GM19025 (cell line): Measurements from ENCODE around the gene RASL11B.

Experiments
- ATAC-seq: cut with Tn5 transposase; IDR thresholded peaks from one replicate; pipeline ENCODE4 v1.9.1; 2021; ENCODE audit warnings: mild to moderate bottlenecking, low read depth, moderate library complexity; ENCODE audit not compliant: unreplicated experiment

The RASL11B gene

DNA sequence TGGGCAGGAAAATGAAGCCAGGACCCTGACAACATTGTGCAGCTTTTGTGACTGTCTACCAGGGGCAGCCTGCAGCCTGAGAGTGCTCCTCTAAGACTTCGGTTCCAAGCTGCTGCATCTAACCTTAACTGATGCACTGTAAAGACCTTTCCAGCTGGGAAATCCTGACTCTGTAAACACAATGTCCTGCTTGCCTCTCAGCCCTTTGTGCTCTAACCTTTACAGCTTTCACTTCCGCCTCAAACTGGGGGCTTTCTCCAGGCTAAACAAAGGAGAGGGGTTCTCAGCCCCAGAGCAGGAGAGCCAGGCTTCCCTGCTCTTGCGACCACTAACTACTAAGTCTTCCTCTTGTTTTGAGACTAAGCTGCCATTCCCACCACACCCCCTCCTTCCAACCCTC is 19.3 kb upstream of the RASL11B start:
- no peak for ATAC-seq

DNA sequence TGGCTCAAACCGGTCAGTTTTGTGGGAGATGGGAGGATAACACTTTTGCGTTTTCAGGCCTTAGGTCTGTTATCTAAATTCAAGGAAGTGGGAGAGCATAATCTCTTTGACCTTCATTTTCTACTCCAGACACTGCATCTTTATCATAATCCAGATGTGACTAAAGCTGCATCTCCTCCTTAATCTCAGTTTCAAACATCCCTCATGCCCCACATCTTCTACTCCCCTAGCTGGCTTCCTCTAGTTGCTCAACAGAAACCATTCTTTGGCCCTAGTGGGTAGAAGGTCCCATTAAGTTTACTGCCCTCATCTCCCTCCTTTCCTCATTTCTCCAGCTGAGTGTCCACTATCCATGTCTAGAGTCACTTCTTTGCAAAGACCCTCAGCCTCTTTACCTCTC is 18.8 kb upstream of the RASL11B start:
- ATAC-seq: no peak

DNA sequence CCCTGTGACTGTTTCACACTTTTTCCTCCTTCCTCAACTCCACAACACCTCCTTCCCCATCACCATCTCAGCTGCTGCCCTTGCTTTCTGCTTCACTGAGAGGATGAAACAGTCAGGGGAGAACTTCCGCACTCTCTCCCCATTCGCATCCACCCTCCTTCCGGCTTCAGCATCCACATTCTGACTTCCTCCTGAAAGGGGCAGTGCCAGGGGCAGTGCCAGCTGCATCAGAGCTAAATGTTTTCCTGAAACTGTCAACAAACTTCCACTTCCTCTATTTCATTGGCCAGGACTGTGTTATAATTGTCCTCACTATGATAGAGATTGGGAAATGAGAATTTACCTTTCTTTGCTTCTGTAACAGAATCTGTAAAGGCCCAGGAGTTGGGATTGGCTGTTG is 18.2 kb upstream of the RASL11B start:
- no peak for ATAC-seq

DNA sequence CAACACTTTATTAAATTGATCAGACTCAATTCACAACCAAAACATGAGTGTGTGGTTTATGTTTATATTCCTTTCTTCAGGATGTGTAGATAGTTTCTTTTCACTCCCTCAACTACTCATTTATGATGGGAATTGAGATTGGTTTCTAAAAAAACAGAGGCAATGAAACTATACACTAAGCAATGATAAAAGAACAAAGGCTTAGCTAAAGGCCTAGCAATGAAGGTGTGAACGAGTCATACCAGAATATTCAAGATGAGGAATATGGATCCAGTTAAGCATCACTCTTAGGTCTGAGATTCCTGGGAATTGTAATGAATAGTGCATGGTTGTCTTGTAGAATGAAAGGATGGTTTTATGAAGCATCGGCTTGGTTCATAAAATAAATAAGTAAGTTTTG is 17.5 kb upstream of the RASL11B start:
- ATAC-seq: no peak

DNA sequence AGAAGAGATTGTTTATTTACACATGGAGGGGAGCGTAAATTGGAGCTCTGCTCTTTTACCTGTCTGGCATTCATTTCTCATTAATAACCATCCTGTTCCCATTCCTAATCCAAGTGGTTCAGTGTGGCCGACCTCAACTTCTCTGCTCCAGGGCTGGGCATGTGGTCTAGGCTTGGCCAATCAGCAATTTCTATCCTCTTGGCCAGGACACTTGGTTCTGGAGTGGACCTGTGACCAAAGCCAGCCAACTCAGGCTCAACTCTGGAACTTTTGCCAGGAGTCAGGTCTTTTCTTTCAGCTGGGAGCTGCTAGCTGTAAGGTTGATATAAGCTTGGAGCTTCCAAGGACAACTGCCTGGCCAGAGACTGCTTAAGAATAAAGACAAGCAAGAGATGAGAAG is 15.6 kb upstream of the RASL11B start:
- ATAC-seq: no peak

DNA sequence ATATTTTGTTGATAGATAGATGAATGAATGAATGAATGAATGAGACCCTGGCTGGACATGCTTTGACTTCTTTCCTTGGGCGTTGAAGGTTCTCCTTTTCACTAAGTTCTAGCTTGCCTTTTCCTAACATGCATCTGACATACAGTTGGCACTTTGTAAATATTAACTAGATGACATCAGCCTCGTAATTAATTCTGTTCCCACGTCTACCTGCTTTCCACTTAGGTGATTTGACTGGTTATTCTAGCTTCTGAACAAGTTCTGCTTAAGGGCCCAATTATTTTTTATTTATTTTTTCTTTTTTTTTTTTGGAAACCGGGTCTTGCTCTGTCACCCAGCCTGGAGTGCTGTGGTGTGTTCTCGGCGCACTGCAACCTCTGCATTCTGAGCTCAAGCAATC is 13.9 kb upstream of the RASL11B start:
- ATAC-seq: no peak

DNA sequence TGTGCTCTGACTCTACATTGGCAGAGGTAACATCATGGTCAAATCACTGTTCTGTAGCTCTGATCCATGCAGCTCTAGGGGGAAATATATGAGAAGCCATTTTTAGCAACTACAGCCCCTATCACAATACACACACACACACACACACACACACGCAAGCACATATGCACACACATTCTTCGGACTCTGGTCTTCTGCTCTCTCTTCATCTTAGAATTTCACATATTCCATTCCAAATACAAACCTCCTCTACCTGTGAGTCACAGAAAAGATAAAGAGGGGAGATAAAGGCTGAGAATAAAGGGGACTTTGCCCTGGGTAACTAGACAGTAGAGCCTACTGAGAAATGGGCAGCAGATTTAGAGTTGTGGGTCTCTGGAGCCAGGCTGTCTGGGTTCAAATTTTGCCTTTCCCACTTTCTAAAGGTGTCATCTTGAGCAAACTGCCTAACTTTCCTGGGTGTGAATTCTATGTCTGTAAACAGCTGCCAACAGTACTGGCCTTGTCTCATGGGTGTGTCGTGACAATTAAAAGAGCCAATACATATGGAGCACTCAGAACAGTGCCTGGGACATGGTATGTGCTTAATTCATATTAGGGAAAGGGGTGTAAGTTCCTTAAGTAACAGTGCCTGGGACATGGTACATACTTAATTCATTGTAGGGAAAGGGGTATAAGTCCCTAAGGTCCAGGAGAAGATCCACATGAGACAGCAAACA is 11.6 kb upstream of the RASL11B start:
- ATAC-seq: no peak

DNA sequence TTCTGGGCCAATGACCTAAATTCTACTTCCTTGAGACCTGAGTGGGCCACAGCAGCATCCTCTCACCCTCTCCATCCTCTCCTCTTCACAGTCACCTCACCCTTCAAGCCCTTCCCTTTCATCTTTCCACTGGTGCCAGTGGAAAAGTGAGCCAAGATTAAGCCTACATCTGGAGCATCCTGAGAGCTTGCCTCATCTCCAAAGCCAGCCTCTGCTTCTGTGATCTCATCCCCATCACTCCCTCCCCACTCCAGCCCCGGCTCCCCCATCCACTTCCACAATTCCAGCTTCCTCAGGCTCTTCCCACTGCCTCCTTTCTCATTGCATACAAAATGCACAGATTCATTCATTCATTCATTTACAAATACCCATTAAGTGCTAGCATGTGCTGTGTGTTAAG is 10.1 kb upstream of the RASL11B start:
- ATAC-seq: no peak

DNA sequence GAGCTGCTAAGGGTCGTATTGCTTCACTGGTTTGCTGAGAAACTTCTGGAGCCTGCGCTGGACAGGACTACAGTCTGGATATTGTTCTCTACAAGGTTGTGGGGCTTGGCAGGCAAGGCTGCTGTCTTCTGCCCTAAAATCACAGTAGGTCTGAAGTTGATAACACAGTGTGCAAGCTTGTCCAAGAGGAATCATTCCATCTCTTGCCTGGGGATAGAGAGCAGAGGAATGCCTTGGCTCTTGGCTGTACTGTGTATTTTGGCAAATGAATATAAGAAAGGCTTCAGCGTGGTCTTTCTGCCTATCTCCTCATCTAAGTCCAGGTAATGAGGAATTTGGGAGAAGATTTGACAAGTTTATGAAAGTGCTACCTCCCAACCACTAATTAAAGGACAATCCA is 9.4 kb upstream of the RASL11B start:
- no peak for ATAC-seq

DNA sequence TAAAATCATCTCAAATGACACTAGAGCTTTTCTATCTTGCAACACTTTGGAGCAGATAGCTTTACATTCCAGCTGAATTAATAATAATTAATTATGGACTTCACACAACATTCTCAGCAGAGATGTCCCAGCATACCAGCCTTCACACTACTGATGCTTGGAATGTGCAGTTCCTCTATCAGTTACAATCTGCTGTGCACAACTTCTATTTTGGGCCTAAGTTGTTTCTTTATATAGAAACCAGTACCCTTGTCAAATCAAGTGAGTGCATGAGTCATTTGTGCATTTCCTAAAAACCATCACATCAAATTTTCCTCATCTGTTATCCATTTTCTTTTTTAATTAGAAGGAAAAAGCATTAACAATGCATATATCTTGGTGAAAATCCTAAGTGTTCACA is 8.8 kb upstream of the RASL11B start:
- ATAC-seq: no peak

DNA sequence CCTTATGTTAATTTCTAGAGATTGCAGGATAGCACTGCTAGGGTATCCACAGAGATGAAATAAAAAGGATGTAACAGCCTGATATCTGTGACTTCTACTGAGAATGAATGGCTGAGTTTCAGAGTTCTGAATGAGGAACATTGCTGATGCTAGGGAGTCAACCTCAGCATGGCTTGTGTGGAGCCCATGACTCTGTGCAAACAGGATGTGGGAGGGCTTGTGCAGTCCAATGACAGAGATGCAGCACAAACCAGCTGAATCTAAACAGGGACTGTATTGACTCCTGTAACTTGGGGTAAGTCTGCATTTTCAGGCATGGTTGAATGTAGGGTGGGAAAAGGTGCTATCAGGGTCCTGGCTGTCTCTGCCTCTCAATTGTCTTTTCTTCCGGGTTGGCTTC is 5.3 kb upstream of the RASL11B start:
- ATAC-seq: no peak

DNA sequence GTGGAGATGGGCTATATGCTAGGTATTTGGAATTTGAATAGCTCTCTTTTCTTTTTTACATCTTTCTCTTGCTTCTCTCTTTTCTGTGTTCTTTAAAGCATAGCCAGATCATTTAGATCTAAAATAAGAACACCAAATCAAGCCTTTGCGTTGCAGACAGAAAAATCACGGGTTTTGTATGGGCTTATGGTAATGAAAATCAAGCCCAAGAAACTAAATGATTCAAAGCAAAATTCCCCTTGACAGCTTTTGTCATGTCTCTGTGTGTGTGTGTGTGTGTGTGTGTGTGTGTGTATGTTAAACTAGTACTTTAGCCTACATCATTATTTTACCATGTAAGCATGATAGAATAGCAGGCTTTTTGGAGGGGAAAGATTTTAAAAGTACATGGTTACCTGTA is 1.8 kb upstream of the RASL11B start:
- ATAC-seq: no peak

DNA sequence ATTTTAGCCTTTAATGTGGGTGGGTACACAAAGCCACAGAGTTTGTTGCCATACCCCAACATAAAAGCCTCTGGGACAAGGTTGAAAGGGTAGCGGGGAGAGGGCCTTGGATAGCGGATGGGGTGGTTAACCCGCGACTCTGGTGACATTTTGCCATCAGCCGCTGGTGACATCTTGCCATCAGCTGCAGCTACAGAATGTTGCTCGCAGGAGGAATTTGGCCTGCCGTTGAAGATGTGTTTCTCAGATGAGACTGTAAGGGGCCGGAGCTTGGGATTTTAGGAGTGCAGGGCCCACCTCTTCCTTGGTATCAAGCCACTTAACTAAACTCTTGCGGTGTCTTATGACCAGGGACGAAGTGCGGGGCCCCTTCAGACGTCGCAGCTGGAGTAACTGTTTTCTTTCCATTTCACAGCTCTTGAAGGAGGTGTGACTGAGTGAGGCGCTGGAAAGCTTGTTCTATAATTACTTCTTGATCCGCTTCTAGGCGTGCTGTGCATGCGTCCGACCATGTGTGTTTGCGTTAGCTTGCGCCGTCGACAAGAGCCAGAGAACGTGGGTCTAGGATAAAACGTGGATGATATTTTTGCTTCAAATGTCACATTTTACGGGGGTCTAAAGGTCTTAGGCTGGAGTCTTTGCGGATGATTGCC is 820 bp upstream of the RASL11B start:
- ATAC-seq: no peak

DNA sequence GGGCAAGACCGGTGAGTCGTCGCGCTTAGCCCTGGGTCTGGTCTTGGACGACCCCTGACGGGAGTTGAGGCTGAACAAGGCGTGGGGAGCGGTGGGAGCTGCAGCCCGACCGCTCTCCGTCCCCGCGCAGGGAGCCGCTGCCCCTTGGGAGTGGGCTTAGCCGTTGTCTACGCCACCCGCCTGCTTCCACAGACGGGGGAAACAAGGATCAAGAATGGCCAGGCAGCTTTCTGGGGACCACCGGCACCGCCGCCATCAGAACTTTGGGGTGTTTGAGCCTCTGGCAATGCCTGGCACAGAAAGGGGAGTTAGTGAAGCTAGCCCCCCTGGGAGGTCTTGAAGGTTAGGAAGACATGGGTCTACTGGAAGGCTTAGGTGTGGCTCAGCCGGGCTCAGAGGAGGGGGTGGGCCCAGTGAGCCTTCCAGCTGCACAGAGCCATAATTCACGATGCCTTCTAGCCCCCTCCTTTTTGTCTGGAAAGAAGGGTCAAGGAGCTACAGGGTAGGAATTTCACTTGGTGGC is 583 bp downstream of the RASL11B start:
- ATAC-seq: no peak

DNA sequence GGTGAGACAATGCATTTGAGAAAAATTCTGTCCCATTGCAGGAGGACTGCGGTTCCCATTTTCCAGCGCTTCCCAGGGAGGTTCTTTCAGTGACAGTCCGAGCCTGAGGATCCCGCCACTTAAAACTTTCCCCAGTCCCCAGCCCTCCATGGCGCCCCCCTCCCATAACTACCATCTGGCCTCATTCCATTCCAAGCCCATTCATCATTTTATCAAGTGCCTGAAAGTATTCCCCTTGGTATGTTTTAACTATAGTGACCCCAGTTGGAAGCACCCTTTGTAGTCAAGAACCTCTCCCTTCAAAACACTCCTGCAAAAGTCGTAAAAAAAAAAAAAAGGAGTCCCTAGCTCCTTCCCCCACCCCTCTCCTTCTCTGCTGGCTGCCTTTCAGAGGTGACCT is 1.2 kb downstream of the RASL11B start:
- no peak for ATAC-seq

DNA sequence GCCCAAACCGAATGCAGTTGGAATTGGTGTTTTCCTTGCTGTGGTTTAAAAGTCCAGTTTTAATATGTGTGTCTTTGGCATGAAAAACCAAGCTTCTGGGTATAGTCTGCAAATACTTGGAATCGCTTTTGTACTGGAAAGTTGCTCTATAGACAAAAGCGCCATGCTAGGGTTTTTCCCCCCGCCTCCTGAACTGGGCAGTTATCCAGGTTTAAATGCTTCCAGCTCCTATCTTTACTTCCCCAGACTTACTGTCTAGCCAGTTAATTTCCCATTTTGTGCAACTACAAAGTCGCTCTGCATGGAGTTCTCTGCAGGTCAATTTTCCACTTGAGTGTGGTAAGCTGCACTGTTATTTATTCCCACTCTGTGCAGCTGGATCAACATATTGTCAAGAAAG is 2.7 kb downstream of the RASL11B start:
- no peak for ATAC-seq

DNA sequence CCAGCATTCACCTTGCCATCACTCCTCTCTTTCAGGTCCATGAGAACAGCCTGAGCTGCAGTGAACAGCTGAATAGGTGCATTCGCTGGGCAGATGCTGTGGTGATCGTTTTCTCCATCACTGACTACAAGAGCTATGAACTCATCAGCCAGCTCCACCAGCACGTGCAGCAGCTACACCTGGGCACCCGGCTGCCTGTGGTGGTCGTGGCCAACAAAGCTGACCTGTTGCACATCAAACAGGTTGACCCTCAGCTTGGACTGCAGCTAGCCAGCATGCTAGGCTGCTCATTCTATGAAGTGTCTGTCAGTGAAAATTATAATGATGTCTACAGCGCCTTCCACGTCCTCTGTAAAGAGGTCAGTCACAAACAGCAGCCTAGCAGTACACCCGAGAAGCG is 3.2 kb downstream of the RASL11B start:
- no peak for ATAC-seq

DNA sequence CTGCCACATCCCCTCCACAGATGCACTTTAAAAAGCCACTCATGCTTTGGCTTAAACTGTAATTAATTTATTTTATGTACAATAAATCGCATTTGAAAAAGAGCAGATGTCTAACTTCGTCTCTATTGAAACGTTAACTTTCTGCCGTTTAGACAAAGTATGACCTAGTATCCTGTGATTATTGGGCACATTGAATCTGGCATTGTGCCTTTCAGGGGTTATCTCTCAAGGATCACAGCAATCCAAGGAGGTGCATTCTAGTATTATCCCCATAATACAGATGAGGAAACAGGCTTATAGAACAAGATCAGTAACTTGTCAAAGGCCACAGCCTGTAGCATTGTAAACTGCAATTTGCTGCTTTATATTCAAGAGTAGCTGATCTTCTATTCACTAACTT is 4.6 kb downstream of the RASL11B start:
- no peak for ATAC-seq

DNA sequence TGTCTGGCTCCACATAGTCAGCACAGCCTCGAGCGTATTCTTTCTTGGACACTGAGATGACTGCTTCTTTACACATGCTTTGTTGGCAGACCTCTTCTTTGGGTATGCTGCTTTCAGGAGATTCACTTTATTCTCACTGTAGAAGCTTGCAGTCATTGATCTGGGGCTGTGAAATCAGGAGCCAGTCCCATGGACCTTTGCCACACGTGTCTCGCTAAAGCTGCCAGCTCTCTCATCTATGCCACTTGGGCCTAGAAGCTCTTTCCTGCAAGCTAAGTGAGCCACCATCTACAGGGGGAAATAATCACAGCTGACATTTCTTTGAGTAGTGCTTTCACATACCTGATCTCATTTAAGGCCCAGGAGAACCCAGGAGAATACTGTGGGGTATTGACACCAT is 5.0 kb downstream of the RASL11B start:
- ATAC-seq: no peak

DNA sequence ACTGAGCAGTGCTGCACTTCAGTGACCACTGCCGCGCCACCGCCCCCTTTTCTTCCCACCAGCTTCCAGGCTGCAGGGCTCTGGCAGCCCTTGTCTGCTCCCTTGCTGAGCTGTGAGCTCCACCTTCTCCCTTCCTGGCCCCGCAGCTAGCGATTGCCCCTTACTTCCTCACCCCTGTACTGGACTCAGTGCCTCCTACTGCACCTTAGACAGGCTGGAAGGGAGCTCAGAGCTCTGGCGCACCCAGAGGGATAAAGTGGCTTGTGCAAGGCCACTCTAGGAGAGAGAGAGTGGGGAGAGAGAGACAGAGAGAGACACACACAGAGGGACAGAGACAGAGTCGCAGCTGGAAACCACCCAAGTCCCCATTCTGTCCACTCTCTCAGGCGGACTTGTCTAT is 6.0 kb downstream of the RASL11B start:
- ATAC-seq: no peak

DNA sequence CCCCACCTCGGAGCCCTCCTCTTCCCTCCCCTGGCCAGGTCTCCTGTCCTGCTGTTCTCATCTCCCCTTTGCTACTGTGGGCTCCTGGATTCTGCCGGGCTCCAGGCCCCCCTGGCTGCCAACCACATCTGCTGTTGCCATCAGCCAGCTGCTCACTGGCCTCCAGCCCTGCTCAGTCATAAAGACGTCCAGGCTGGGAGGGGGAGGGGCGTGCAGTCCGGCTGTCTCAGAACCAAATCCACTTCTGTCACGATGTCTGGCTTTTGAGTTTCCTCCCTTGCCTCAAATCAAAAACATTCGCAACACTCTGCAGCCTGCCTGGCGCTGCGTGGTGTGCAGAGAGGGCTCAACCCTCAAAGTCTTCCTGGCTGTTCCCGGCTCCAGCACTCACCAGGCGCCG is 7.1 kb downstream of the RASL11B start:
- no peak for ATAC-seq

DNA sequence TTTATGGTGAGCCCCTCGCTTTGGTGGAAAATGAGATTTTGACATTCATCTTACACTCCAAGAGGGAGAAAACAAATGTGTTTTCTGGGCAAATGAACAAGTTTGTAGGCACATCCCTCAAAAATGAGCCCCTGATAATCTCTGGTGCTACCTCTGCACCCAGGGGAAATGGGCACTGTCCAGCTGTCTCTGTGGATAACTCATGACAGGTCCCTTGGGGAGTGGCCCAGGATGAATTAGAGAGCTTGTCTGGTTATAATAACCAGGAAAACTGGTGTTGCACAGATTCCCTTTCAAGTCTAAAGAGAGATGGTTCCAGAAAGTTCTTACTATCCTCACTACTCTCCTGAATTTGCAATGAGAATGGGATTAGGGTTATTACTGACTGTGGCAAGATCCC is 7.5 kb downstream of the RASL11B start:
- ATAC-seq: no peak
